ENCODE data around the gene COL20A1. TPM values are rescaled to one million over a fixed set of nuclear protein-coding genes. Genes with fewer than 3 reads are reported as not detected.

Gene COL20A1
- total RNA-seq, 4 donors from 2014 or later = 0.97 to 1.2 TPM; not detected in 2

DNA sequence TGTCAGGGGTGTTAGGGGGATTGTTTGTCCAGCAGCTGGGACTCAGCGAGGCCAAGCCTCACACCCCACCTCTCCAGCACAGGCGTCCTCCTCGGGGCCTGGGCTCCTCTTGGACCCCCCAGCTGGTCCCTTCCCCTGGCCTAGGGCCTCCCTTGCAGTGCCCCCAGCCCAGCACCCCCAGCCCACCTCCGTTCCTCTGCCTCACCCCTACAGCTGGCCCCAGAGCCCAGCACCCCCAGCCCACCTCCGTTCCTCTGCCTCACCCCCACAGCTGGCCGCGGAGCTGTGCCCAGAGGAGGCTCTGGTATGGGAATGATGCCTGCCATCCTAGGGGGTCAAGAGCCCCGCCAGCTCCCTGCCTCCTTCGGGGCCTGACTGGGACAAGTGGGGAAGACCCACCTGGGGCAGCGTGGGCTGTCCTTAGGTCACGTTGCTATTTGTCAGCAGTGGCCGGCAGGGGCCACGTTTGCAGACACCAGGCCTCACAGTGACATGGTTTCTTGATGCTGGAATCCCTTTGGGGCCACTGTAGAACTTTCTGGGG is 7.9 kb upstream of the COL20A1 start:
- no peak overlapping the region for H3K27ac ChIP-seq
- H3K36me3 ChIP-seq = no peaks in the 10 kb centered on the region
- intact Hi-C loops (cut with DNase I; ENCODE audit: low total_unique reads) = no loop called here

GRCh38 chr20:63285636-63286615 is 7.1 kb upstream of the COL20A1 start:
- no peaks in the 10 kb centered on the region for H3K4me1 ChIP-seq
- intact Hi-C loops (cut with DNase I; ENCODE audit: low total_unique reads) = no loop called here
- no peak overlapping the region for H3K4me3 ChIP-seq
- no peak for TF ChIP-seq CTCF (IDR thresholded peaks at IDR 0.05)
- no peaks in the 10 kb centered on the region for H3K27me3 ChIP-seq
- H3K36me3 ChIP-seq = no peaks in the 10 kb centered on the region
- no peaks in the 10 kb centered on the region for H3K9me3 ChIP-seq
- no peak overlapping the region for H3K27ac ChIP-seq
- no peak for DNase-seq

More for the DNA sequence above, 7.9 kb upstream of the COL20A1 start:
- Histone ChIP-seq H3K27me3 (no peaks in the 10 kb centered on the region), H3K4me3 (no peak overlapping the region), H3K9me3 (no peaks in the 10 kb centered on the region), H3K4me1 (no peaks in the 10 kb centered on the region)
- no peak for DNase-seq
- no peak for TF ChIP-seq CTCF (IDR thresholded peaks at IDR 0.05)
- TF ChIP-seq POLR2A (IDR thresholded peaks at IDR 0.05) = no peak

DNA sequence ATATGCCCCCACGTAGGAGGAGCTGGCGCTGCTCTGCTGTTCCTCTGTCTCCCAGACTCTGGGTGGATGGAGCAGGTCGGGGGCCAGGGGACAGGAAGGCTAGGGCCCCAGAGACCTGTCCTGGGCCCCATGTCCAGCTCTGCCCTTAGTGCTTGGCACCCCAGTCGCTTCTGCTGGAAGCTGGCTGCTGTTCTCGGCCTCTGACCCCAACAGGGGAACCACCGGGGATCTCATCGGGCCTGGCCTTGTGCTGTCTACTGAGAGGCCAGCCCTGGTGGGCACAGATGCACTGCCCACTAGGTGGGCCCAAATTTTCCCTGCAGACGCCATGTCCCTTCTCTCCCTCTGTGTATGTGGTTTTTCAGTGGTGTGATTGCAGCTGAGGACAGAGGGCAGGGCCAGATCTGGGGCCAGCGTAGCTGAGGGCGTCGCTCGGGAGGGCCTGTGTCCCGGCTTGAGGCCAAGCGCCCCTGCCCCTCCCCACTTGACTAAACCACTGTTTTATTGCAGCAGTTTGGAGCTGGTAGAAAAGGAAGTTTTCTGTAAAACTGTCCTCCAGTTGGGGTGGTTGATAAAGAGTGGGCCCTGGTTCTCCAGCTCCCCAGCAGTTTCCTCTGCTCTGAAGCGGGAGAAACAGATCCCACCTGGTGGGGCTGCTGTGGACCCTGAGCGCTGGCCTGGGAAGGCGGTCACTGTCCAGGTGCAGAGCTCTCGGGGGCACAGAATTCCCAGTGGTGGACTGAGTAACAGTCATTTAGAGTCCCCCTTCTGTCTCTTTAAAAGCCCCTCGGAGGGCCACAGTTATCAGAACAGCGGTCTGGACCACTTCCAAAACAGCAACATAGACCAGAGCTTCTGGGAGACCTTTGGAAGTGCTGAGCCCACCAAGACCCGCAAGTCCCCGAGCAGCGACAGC is 5.9 kb upstream of the COL20A1 start:
- TF ChIP-seq POLR2A (IDR thresholded peaks at IDR 0.05) = no peak
- TF ChIP-seq CTCF (IDR thresholded peaks at IDR 0.05) = no peak
- H3K4me1 ChIP-seq = no peaks in the 10 kb centered on the region

GRCh38 chr20:63287697-63288580 is 5.0 kb upstream of the COL20A1 start:
- DNase-seq = no peak
- intact Hi-C loops (cut with DNase I; ENCODE audit: low total_unique reads) = no loop called here

More for the DNA sequence above, 5.9 kb upstream of the COL20A1 start:
- Histone ChIP-seq H3K27me3 (no peaks in the 10 kb centered on the region), H3K4me3 (no peak overlapping the region), H3K36me3 (no peaks in the 10 kb centered on the region), H3K27ac (no peak overlapping the region), H3K9me3 (no peaks in the 10 kb centered on the region)
- intact Hi-C loops (cut with DNase I; ENCODE audit: low total_unique reads) = no loop called here
- DNase-seq = no peak

More at GRCh38 chr20:63287697-63288580, 5.0 kb upstream of the COL20A1 start:
- no peaks in the 10 kb centered on the region for H3K27me3 ChIP-seq
- no peaks in the 10 kb centered on the region for H3K36me3 ChIP-seq
- H3K9me3 ChIP-seq = no peaks in the 10 kb centered on the region
- no peak overlapping the region for H3K27ac ChIP-seq
- no peaks in the 10 kb centered on the region for H3K4me1 ChIP-seq
- no peak overlapping the region for H3K4me3 ChIP-seq
- TF ChIP-seq CTCF (IDR thresholded peaks at IDR 0.05) (no peak), POLR2A (IDR thresholded peaks at IDR 0.05) (no peak)

Data from uterus (tissue), 4 donors.